ENCODE data around the gene MPPED1. TPM values are rescaled to one million over a fixed set of nuclear protein-coding genes. Genes with fewer than 3 reads are reported as not detected.

The MPPED1 gene
- total and polyA plus RNA-seq, 2 of the 13 experiments (the other 11 are each of a cell fraction or from before 2014, with no cell fraction given): 0.77 TPM; not detected in 1

- TF ChIP-seq MYPOP (CRISPR knock-in tag; IDR thresholded peaks at IDR 0.05): no peak; the same call in 1 of the 2 replicates
- TF ChIP-seq BCL6 (CRISPR knock-in tag; IDR thresholded peaks at IDR 0.05): peak; percentile 32; the same call in 1 of the 2 replicates
- no peak for TF ChIP-seq PAX8 (CRISPR knock-in tag; IDR thresholded peaks at IDR 0.05; ENCODE audit: borderline replicate concordance)
- TF ChIP-seq SPEN (CRISPR knock-in tag; IDR thresholded peaks at IDR 0.05; ENCODE audit: low read depth): 0 out of 2 replicates have a peak, but pooled peaks have one; percentile 32
- no peak for TF ChIP-seq ZNF382 (CRISPR knock-in tag; IDR thresholded peaks at IDR 0.05; ENCODE audit: borderline replicate concordance)
- TF ChIP-seq NBN (conservative IDR thresholded peaks at IDR 0.05): no peak
- TF ChIP-seq ZNF331 (CRISPR knock-in tag; IDR thresholded peaks at IDR 0.05): no peak
- no peak for TF ChIP-seq ZNF138 (CRISPR knock-in tag; IDR thresholded peaks at IDR 0.05; ENCODE audit: low read depth)
- TF ChIP-seq HOMEZ (CRISPR knock-in tag; IDR thresholded peaks at IDR 0.05; ENCODE audit: low read depth): no peak
- peak; percentile 75; the same call in 1 of the 2 replicates for TF ChIP-seq TARDBP (CRISPR knock-in tag; IDR thresholded peaks at IDR 0.05)
- no peak for TF ChIP-seq ZBTB4 (CRISPR knock-in tag; IDR thresholded peaks at IDR 0.05; ENCODE audit: borderline replicate concordance)
- no peak for TF ChIP-seq ZNF18 (CRISPR knock-in tag; IDR thresholded peaks at IDR 0.05; ENCODE audit: insufficient replicate concordance)
- TF ChIP-seq SIX1 (CRISPR knock-in tag; IDR thresholded peaks at IDR 0.05; ENCODE audit: borderline replicate concordance): no peak
- no peak for TF ChIP-seq NAIF1 (CRISPR knock-in tag; IDR thresholded peaks at IDR 0.05; ENCODE audit: borderline replicate concordance)
- no peak for TF ChIP-seq ZNF24 (IDR thresholded peaks at IDR 0.05)
- TF ChIP-seq GLI4 (CRISPR knock-in tag; IDR thresholded peaks at IDR 0.05; ENCODE audit: borderline replicate concordance): no peak
- TF ChIP-seq CEBPG (CRISPR knock-in tag; IDR thresholded peaks at IDR 0.05): no peak
- no peak for TF ChIP-seq CBFB (CRISPR knock-in tag; IDR thresholded peaks at IDR 0.05)
- 0 out of 2 replicates have a peak, but pooled peaks have one; percentile 16 for TF ChIP-seq ZKSCAN8 (CRISPR knock-in tag; IDR thresholded peaks at IDR 0.05; ENCODE audit: borderline replicate concordance)
- TF ChIP-seq HDAC6 (IDR thresholded peaks at IDR 0.05; ENCODE audit: low read depth, low read length): no peak
- no peak for TF ChIP-seq ZNF816 (CRISPR knock-in tag; IDR thresholded peaks at IDR 0.05; ENCODE audit: borderline replicate concordance)
Measured at GRCh38 chr22:43396934-43397457, 14.8 kb upstream of the MPPED1 start (continued).
